NCI-H2227 treated with DMSO at 0.1 percent for 48 hours (cell line): ENCODE data around the gene LRP6.
"Not testable (repeated sequence)": the region's sequence is repeated elsewhere in the genome, so short reads cannot be mapped to it uniquely, and the experiment has no call there.

Source experiments
- DNase-seq: peaks from one replicate; lab custom pipeline; 2025; lab: John Stamatoyannopoulos, UW

LRP6 gene

DNA sequence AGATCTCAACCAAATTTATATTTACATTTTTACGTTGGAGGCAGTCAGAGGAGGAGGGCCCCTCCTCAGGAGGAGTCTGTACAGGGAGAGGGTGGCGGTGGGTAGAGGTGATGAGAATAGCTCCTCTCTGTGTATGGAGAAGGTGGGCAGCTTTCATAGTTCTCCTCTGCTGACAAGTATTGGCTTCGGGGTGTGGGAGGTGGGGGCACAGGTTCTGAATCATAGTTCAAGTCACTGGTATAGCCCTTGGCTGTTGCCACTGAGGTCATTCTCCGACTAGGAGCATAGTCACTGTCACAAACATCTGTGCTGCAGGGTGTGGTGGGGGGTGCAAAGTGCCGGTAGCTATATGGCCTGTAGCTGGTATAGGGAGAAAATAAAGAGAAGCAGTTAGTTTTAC is 145.8 kb downstream of the LRP6 start:
- no peak for DNase-seq

DNA sequence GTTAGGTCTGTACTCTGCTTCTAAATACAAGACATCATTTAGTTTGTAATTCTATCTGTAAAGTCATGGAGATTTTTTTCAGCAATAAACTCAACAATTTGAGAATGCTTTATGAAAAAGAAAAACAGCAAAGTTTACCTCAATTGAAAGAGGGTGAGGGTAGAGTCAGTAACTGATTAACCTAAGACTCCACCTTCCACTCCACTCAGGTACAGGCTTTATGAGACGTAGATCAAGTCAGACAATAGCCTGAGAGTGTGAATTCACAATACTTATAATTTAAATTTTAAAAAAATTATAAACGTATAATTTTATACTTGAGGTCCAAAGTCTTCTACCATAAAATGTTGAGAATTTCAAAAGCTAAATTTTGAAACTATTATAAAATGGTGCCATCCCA is 150.2 kb downstream of the LRP6 start:
- no peak for DNase-seq

GRCh38 chr12:12115514-12115913 is 151.3 kb downstream of the LRP6 start:
- DNase-seq: no peak

- DNase-seq: not testable (repeated sequence)
Observed at GRCh38 chr12:12110923-12111555, 155.8 kb downstream of the LRP6 start.

- DNase-seq: no peak
Observed at GRCh38 chr12:12108441-12109058, 158.3 kb downstream of the LRP6 start.

DNA sequence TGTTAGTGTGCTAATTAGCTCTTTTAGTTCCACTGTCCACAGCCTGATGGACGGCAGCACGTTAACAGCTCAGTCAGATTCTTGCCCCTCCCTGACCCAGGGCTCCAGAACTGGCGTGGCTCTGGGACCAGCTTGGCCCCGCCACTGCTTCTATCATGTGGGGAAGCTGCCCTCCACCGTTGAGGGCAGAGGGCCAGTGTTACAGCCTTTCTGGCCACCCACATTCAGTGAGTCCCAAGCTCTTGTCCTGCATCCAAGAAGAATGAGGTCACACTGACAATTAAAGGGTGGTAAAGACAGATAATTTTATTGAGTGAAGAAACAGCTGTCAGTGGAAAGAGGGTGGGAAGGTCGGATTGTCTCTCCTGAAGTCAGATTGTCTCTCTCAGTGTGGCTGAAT is 159.2 kb downstream of the LRP6 start:
- no peak for DNase-seq

DNA sequence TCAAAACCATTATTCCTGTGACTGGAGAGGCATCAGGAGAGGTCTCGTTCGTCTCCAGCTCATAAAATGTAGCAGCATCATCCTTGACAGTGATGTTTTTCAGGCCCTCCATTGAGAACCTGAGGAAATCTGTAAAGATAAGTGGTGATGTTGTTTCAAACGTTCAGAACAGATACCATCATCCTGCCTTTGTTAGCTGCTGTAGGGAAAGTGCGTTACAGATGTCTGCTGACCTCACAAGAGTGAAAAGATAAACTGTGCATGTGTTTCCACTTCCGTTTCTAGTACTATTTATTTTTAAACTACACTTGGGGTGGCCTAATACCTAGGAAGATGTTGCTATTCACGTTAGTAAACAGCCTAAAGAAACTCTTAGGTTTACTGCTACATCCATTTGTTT is 167.7 kb downstream of the LRP6 start:
- DNase-seq: no peak

- DNase-seq: no peak
Observed at GRCh38 chr12:12098691-12099015, 168.2 kb downstream of the LRP6 start.

DNA sequence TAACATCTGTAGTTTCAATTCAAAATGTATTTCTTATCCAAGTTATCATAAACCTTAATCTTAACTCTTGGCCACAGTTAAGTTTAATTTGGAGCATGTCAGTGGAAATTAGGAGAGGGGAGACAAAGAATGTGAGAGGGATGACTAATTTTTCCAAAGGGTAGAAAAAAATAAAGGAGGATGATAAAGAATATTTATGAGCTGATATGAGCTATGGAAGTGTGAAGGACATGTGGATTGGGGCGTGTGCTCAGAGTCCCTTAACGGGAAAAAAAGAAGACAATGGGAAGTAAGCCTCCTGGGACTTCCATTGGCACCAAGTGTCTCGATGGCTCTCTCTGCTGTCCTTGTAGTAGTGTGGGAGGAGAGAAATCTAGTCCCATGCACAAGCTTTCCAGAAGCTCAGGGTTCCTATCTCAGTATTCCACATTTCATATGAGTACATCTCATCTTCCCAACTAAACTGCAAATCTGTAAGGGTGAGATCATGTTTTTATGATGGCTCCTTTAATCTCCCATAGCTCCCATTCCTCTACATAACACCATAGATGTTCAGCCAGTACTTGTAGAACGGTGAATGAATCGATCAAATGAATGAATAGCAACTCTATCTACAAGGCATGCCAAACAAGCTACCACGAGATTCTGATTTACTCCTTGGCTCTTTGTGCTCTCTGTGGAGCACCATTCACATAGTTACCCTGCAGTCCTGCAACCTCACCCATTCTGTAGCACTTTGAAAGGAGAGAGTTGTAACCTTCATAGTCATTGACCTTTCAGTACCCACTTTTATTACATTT is 168.8 kb downstream of the LRP6 start:
- DNase-seq: no peak

- no peak for DNase-seq
Observed at GRCh38 chr12:12095021-12095420, 171.8 kb downstream of the LRP6 start.

- no peak for DNase-seq
Observed at GRCh38 chr12:12094481-12094880, 172.4 kb downstream of the LRP6 start.

GRCh38 chr12:12091977-12092663 is 174.7 kb downstream of the LRP6 start:
- no peak for DNase-seq

GRCh38 chr12:12091071-12091470 is 175.8 kb downstream of the LRP6 start:
- DNase-seq: no peak

- no peak for DNase-seq
Observed at GRCh38 chr12:12088761-12089160, 178.1 kb downstream of the LRP6 start.

GRCh38 chr12:12088147-12088546 is 178.7 kb downstream of the LRP6 start:
- DNase-seq: no peak

GRCh38 chr12:12087693-12088034 is 179.2 kb downstream of the LRP6 start:
- no peak for DNase-seq

DNA sequence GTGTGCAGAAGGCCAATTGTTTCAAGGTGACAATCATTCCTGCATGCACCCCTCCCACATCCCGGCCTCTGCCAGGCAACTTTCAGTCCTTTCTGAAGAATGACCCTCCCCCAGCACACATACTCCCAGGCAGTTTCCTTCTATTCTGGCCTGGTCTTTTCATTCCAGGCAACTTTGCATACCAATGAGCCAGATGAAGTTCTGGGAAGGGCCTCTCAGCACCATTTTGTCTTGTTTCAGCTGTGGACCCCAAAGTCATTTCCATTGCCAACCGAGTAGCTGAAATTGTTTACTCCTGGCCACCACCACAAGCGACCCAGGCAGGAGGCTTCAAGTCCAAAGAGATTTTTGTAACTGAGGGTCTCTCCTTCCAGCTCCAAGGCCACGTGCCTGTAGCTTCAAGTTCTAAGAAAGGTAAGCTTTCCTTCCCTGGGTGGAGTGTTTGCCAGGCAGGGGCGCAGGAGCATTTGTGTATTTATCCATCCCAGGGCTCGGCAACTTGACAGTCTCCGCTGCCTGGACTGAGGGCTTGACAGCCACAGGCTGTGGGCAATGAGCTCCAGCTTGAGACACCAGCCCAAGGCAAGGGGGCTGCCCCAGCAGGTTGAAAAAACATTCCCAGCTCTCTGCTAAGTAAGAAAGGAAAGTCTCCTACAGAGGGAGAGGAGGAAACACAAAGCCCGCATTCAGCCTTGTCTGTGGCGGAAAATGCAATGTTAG is 179.7 kb downstream of the LRP6 start:
- no peak for DNase-seq

DNA sequence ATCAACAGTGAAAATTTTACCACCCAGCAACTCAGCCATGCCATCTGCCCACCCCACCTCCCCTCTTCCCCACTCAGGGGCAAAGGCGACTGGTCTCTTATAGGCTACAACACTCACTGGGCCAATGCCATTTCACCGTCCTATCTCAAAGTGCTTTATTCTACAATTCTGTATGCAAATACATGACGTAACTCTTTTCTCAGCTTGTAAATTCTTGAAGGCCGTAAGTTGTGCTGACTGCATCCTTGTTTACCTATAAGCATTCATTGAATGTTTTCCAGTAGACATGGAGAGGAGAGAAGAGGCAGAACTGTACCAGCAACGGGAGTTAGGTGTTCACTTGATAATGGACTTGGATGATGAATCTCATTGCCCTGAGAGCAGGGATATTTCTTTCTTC is 180.5 kb downstream of the LRP6 start:
- no peak for DNase-seq

GRCh38 chr12:12083688-12084087 is 183.2 kb downstream of the LRP6 start:
- DNase-seq: no peak

DNA sequence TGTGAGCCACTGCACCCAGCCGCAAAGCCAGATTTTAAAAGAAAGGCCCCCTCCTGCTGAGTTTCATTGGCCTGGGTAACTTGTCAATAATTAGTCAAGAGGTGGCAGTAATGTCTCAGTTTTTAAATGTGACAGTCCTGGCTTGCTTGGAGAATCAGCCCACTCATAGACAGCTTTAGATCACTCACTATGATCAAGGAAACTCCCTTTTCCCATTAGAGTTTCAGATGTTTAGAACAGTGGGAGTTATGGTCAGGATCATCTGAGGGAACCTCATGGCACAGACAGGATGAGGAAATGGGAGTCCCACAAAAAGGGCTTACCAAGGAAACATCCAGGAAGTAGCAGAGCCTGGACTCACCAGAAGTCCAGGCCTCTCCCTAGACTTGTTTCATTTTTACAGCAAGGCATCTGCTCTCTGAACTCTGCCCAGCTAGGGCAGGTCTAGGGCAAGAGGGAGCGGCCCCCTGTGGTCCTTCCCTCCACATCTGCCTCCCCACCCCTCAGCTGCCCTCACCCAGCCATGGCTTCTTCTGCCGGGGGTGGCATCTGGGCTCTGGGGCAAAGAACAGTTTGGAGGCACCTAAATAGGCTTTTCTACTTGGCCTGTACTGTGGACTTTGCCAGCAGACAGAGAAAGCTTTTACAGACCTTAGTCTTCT is 184.9 kb downstream of the LRP6 start:
- DNase-seq: no peak

GRCh38 chr12:12079291-12079690 is 187.6 kb downstream of the LRP6 start:
- DNase-seq: no peak
